SU-DHL-6 (cell line): ENCODE measurements around the gene BBLN.

ENCODE experiments used
- H2AFZ ChIP-seq: fragments of 200-600 bp; sonication (generic); 2 replicates; pipeline ENCODE4 v1.6.1; 2014; ENCODE audit warnings: low read depth, mild to moderate bottlenecking, moderate library complexity, mixed read lengths, antibody characterized with exemption, low read length; ENCODE audit not compliant: severe bottlenecking
- H3F3A ChIP-seq: fragments of 200-600 bp; shearing (Covaris generic); 2 replicates; pipeline ENCODE4 v1.6.0; 2016; ENCODE audit warnings: antibody characterized with exemption, mild to moderate bottlenecking; ENCODE audit not compliant: insufficient read depth
- H3K27ac ChIP-seq: fragments of 200-600 bp; sonication (generic); 2 replicates; pipeline ENCODE4 v1.5.1; 2016; ENCODE audit warnings: low read depth, mild to moderate bottlenecking, low read length, moderate library complexity, mixed read lengths
- H3K27me3 ChIP-seq: fragments of 200-600 bp; sonication (generic), shearing (Covaris generic); 2 replicates; pipeline ENCODE4 v1.6.0; 2014; ENCODE audit warnings: mild to moderate bottlenecking, low read length
- H3K36me3 ChIP-seq: fragments of 200-600 bp; sonication (generic); 2 replicates; pipeline ENCODE4 v1.6.1; 2014; ENCODE audit warnings: mild to moderate bottlenecking, low read length, mixed read lengths
- H3K4me2 ChIP-seq: fragments of 300-600, 200-600 bp; shearing (Covaris generic), sonication (generic); 2 replicates; pipeline ENCODE4 v1.6.0; 2014; ENCODE audit warnings: low read length, low read depth, mild to moderate bottlenecking; ENCODE audit not compliant: poor library complexity, severe bottlenecking
- H3K4me3 ChIP-seq: fragments of 200-600 bp; sonication (generic); 2 replicates; pipeline ENCODE4 v1.5.1; 2014; ENCODE audit warnings: antibody characterized with exemption, low read length, mild to moderate bottlenecking, mixed read lengths; ENCODE audit not compliant: insufficient read depth, poor library complexity, severe bottlenecking
- H3K79me2 ChIP-seq: fragments of 200-600 bp; sonication (generic); 2 replicates; pipeline ENCODE4 v1.6.1; 2014; ENCODE audit warnings: mild to moderate bottlenecking, low read length, moderate library complexity; ENCODE audit not compliant: insufficient read depth
- H3K9ac ChIP-seq: fragments of 200-600 bp; sonication (generic); 2 replicates; pipeline ENCODE4 v1.7.0; 2014; ENCODE audit warnings: mild to moderate bottlenecking, low read length
- H3K9me2 ChIP-seq: fragments of 200-600 bp; sonication (generic); replicated peaks from 2 replicates; pipeline ENCODE4 v1.6.1; 2014; ENCODE audit warnings: low read length; ENCODE audit not compliant: insufficient read depth
- H3K9me3 ChIP-seq: fragments of 200-600 bp; sonication (generic); 2 replicates; pipeline ENCODE4 v1.6.1; 2014; ENCODE audit warnings: low read length, mixed read lengths; ENCODE audit not compliant: insufficient read depth
- H4K20me1 ChIP-seq: fragments of 200-600 bp; sonication (generic); 2 replicates; pipeline ENCODE4 v1.6.1; 2014; ENCODE audit warnings: low read depth, mild to moderate bottlenecking, antibody characterized with exemption, low read length, moderate library complexity, mixed read lengths
- EZH2phosphoT487 ChIP-seq: fragments of 200-600 bp; sonication (generic), shearing (Covaris generic); conservative IDR thresholded peaks from 2 replicates; pipeline ENCODE4 v1.6.1; 2018; ENCODE audit warnings: mild to moderate bottlenecking, antibody characterized with exemption, low read length, moderate library complexity, mixed read lengths
- TF ChIP-seq, protein P1 (sequence below): fragments of 200-600 bp; sonication (generic); IDR thresholded peaks from one replicate; pipeline ENCODE4 v1.5.1; 2017; ENCODE audit warnings: antibody characterized with exemption, mild to moderate bottlenecking, low read length, moderate library complexity; ENCODE audit not compliant: insufficient read depth, poor library complexity, severe bottlenecking

BBLN gene

DNA sequence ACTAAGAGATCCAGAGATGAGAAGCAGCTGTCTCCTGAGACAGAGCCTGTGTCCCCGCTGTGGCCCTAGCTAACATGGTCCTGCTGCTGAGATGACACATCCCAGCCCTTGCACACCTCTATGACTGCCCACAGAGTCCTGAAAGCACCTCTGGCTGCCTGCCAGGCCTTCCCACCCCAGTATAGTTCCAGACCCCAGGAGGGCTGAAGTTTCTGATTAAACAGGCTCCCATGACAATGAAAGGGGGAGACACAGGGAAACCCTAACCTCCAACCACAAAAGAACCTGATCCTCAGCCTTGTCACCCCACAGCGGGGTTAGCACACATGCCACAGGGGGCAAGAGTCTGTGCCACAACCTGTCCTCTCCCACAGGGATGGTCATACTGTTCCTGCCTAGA, 15.7 kb downstream of the BBLN start:
- Histone ChIP-seq H3K79me2 (no peaks in the 10 kb centered on the region), H3K27me3 (no peaks in the 10 kb centered on the region), H3K4me3 (no peak overlapping the region), H3K9me2 (no peaks in the 10 kb centered on the region), H3K9ac (no peak overlapping the region), H3K27ac (no peak overlapping the region), H3K36me3 (peaks cover 10% of the 10 kb centered on the region), H3F3A (0 out of 2 replicates have a peak, but pooled peaks cover 5% of the 10 kb centered on the region), H4K20me1 (no peaks in the 10 kb centered on the region), H3K9me3 (peaks cover 12% of the 10 kb centered on the region; the same call in 1 of the 2 replicates), H2AFZ (no peak overlapping the region), H3K4me2 (no peak overlapping the region)
- no peak for TF ChIP-seq EZH2phosphoT487
- TF ChIP-seq, protein P1, sequence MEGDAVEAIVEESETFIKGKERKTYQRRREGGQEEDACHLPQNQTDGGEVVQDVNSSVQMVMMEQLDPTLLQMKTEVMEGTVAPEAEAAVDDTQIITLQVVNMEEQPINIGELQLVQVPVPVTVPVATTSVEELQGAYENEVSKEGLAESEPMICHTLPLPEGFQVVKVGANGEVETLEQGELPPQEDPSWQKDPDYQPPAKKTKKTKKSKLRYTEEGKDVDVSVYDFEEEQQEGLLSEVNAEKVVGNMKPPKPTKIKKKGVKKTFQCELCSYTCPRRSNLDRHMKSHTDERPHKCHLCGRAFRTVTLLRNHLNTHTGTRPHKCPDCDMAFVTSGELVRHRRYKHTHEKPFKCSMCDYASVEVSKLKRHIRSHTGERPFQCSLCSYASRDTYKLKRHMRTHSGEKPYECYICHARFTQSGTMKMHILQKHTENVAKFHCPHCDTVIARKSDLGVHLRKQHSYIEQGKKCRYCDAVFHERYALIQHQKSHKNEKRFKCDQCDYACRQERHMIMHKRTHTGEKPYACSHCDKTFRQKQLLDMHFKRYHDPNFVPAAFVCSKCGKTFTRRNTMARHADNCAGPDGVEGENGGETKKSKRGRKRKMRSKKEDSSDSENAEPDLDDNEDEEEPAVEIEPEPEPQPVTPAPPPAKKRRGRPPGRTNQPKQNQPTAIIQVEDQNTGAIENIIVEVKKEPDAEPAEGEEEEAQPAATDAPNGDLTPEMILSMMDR, result no peak

DNA sequence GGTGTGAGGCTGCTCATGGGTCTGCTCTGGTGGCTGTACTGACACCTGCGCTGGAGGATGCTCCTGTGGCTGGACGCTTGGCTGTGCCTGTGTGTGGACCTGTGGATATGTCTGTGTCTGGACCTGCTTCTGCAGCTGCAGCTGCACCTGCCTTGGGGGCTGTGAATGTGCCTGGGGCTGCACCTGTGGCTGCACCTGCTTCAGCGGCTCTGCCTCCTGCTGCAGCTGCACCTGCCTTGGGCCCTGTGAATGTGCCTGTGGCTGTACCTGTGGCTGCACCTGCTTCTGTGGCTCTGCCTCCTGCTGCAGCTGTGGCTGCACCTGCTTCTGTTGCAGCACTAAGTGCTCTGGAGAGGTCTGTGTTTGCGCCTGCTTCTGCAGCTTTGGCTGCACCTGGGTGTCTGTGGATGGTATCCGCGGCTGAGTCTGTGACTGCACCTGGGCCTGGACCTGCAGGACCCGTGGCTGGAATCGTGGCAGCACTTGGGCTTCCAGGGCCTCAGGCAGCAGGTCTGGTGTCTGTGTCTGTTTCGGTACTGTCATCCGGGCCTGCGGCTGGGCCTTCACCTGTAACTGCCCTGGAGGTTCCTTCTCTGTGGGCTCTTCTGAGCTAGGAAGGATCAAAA, 18.9 kb downstream of the BBLN start:
- Histone ChIP-seq H3K4me3 (no peak overlapping the region), H3K9me3 (peaks cover 12% of the 10 kb centered on the region; the same call in 1 of the 2 replicates), H3K27ac (no peak overlapping the region), H3K9me2 (no peaks in the 10 kb centered on the region), H3F3A (0 out of 2 replicates have a peak, but pooled peaks cover 5% of the 10 kb centered on the region), H3K4me2 (no peak overlapping the region), H3K36me3 (peaks cover 10% of the 10 kb centered on the region), H3K9ac (no peak overlapping the region), H3K27me3 (no peaks in the 10 kb centered on the region), H2AFZ (no peak overlapping the region), H4K20me1 (no peaks in the 10 kb centered on the region), H3K79me2 (no peaks in the 10 kb centered on the region)
- TF ChIP-seq, protein P1, result no peak
- no peak for TF ChIP-seq EZH2phosphoT487

DNA sequence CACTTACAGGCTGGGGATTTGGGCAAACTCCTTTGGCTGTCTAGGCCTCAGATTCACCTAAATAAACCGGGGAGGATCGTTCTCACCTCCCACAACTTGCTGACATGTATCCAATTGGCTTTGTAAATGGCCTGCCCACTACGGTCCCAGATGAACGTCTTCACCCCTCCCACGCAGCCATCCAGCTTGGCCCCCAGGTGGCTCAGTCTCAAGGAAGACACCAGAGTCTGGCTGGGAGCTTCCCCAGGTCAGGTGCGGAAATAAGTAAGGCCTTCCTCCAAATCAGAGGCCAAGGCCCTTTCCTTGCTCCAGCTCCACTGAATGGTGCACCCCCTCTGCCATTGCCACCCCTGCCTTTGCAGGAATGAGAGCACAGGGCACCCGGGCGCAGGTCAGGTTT, 19.9 kb downstream of the BBLN start:
- peaks cover 12% of the 10 kb centered on the region; the same call in 1 of the 2 replicates for H3K9me3 ChIP-seq
- H3K27ac ChIP-seq, result no peak overlapping the region
- H3K79me2 ChIP-seq, result no peaks in the 10 kb centered on the region
- H3K27me3 ChIP-seq, result no peaks in the 10 kb centered on the region
- TF ChIP-seq, protein P1, result no peak
- no peak for TF ChIP-seq EZH2phosphoT487
- H3K9me2 ChIP-seq, result no peaks in the 10 kb centered on the region
- no peaks in the 10 kb centered on the region for H4K20me1 ChIP-seq
- no peak overlapping the region for H2AFZ ChIP-seq
- no peak overlapping the region for H3K9ac ChIP-seq
- peaks cover 10% of the 10 kb centered on the region for H3K36me3 ChIP-seq
- H3F3A ChIP-seq, result 0 out of 2 replicates have a peak, but pooled peaks cover 5% of the 10 kb centered on the region
- H3K4me2 ChIP-seq, result no peak overlapping the region
- H3K4me3 ChIP-seq, result no peak overlapping the region
